Smooth muscle cell (in vitro differentiated cells): ENCODE results near the gene CNNM4. TPM values are rescaled to one million over a fixed set of nuclear protein-coding genes. Genes with fewer than 3 reads are reported as not detected.

Experiments used
- DNase-seq: peaks from one replicate; lab custom pipeline; 2025; ENCODE audit not compliant: unreplicated experiment; lab: John Stamatoyannopoulos, UW
- H2AFZ ChIP-seq: fragments of 200-600 bp; sonication (generic); 2 replicates; pipeline ENCODE4 v1.6.0; 2016; ENCODE audit warnings: antibody characterized with exemption, low read depth, mild to moderate bottlenecking
- H3F3A ChIP-seq: fragments of 200-600 bp; sonication (generic); 2 replicates; pipeline ENCODE4 v1.6.0; 2017; ENCODE audit warnings: antibody characterized with exemption, low read depth
- H3K27ac ChIP-seq: fragments of 200-600 bp; sonication (generic); 2 replicates; pipeline ENCODE4 v1.5.1; 2016; ENCODE audit warnings: low read depth, mild to moderate bottlenecking
- H3K27me3 ChIP-seq: fragments of 200-600 bp; sonication (generic); 2 replicates; pipeline ENCODE4 v1.6.1; 2016; ENCODE audit warnings: low read depth, mild to moderate bottlenecking
- H3K36me3 ChIP-seq: fragments of 200-600 bp; sonication (generic); 2 replicates; pipeline ENCODE4 v1.5.1; 2016; ENCODE audit warnings: low read depth
- H3K4me1 ChIP-seq: fragments of 200-600 bp; sonication (generic); 2 replicates; pipeline ENCODE4 v1.5.1; 2016; ENCODE audit warnings: low read depth
- H3K4me2 ChIP-seq: fragments of 200-600 bp; sonication (generic); 2 replicates; pipeline ENCODE4 v1.6.0; 2016; ENCODE audit warnings: mild to moderate bottlenecking
- H3K4me3 ChIP-seq: fragments of 200-600 bp; sonication (generic); 2 replicates; pipeline ENCODE4 v1.5.1; 2016; ENCODE audit warnings: mild to moderate bottlenecking
- H3K79me2 ChIP-seq: fragments of 200-600 bp; sonication (generic); 2 replicates; pipeline ENCODE4 v1.6.0; 2016; ENCODE audit warnings: low read depth, mild to moderate bottlenecking
- H3K9ac ChIP-seq: fragments of 200-600 bp; sonication (generic); 2 replicates; pipeline ENCODE4 v1.6.0; 2016; ENCODE audit warnings: low read depth
- H3K9me3 ChIP-seq: fragments of 200-600 bp; sonication (generic); replicated peaks from 2 replicates; pipeline ENCODE4 v1.5.1; 2016; ENCODE audit warnings: low read depth
- H4K20me1 ChIP-seq: fragments of 200-600 bp; sonication (generic); 2 replicates; pipeline ENCODE4 v1.6.0; 2016; ENCODE audit warnings: low read depth
- CTCF ChIP-seq: fragments of 200-600 bp; sonication (generic); IDR thresholded peaks from 2 replicates; pipeline ENCODE4 v1.5.1; 2017; ENCODE audit warnings: borderline replicate concordance, mild to moderate bottlenecking, antibody characterized with exemption; ENCODE audit not compliant: insufficient read depth, poor library complexity, severe bottlenecking
- WGBS: methylation state at CpG from one replicate; pipeline ENCODE4 v1.1.7; 2016; ENCODE audit warnings: low lambda C conversion rate; 5-methylcytosine and 5-hydroxymethylcytosine counted together
- polyA plus RNA-seq: library from polyadenylated mRNA; unstranded; fragments of >200 nt; fragmentation: Nextera tagmentation; extraction: Ambion mirVana; gene quantifications from 2 replicates; pipeline ENCODE4 v1.2.1, GENCODE V29; 2016
- total RNA-seq: library from RNA; depleted of rRNA; stranded (reverse); fragments of >200 nt; gene quantifications from 2 replicates; pipeline ENCODE4 v1.2.3, GENCODE V29; 2014

CNNM4 gene
- total and polyA plus RNA-seq, 2 experiments from 2014 or later = 7.2 to 10.1 TPM

- Histone ChIP-seq H3K4me3 (no peak overlapping the region), H3K9ac (no peak overlapping the region), H3K27ac (no peak overlapping the region), H3F3A (no peaks in the 10 kb centered on the region), H2AFZ (no peak overlapping the region), H3K9me3 (no peaks in the 10 kb centered on the region), H3K27me3 (no peaks in the 10 kb centered on the region), H3K4me2 (no peak overlapping the region), H3K4me1 (peaks cover 9% of the 10 kb centered on the region), H4K20me1 (no peaks in the 10 kb centered on the region), H3K79me2 (no peaks in the 10 kb centered on the region), H3K36me3 (no peaks in the 10 kb centered on the region)
- no peak for DNase-seq
- WGBS = 78% methylated on average over 9 of the region's 9 CpGs
- no peak for TF ChIP-seq CTCF
Observed at GRCh38 chr2:96837575-96837974, 76.9 kb downstream of the CNNM4 start.

- no peaks in the 10 kb centered on the region for H3K79me2 ChIP-seq
- H3K4me2 ChIP-seq = no peak overlapping the region
- H3K27me3 ChIP-seq = no peaks in the 10 kb centered on the region
- no peak overlapping the region for H3K27ac ChIP-seq
- no peaks in the 10 kb centered on the region for H4K20me1 ChIP-seq
- 96% methylated on average over 23 of the region's 23 CpGs for WGBS
- no peak for TF ChIP-seq CTCF
- no peak for DNase-seq
- no peak overlapping the region for H3K4me3 ChIP-seq
- H3K9ac ChIP-seq = no peak overlapping the region
- no peaks in the 10 kb centered on the region for H3K4me1 ChIP-seq
- no peak overlapping the region for H2AFZ ChIP-seq
- H3F3A ChIP-seq = no peaks in the 10 kb centered on the region
- no peaks in the 10 kb centered on the region for H3K9me3 ChIP-seq
- no peaks in the 10 kb centered on the region for H3K36me3 ChIP-seq
Observed at GRCh38 chr2:96838345-96839292, 77.9 kb downstream of the CNNM4 start.

- Histone ChIP-seq H3K4me1 (no peaks in the 10 kb centered on the region), H3K36me3 (no peaks in the 10 kb centered on the region), H3K79me2 (no peaks in the 10 kb centered on the region), H3K27ac (no peak overlapping the region), H3K4me2 (no peak overlapping the region), H3K9me3 (no peaks in the 10 kb centered on the region), H3F3A (no peaks in the 10 kb centered on the region), H3K9ac (no peak overlapping the region), H4K20me1 (no peaks in the 10 kb centered on the region), H2AFZ (no peak overlapping the region), H3K4me3 (no peak overlapping the region), H3K27me3 (no peaks in the 10 kb centered on the region)
- TF ChIP-seq CTCF = no peak
- DNase-seq = no peak
- 92% methylated on average over 19 of the region's 42 CpGs for WGBS
Observed at GRCh38 chr2:96839293-96839874, 78.7 kb downstream of the CNNM4 start.
